Lower lobe of right lung (tissue), 2 donors: ENCODE data around the gene UEVLD. TPM values are rescaled to one million over a fixed set of nuclear protein-coding genes. Genes with fewer than 3 reads are reported as not detected.

Experiments used
- ATAC-seq, 2 donors: fragments of 200-7000 bp; cut with Tn5 transposase; one replicate each; pipeline ENCODE4 v1.9.1; 2020 to 2022; ENCODE audit warnings: mild to moderate bottlenecking in 2 of 2, moderate library complexity in 2 of 2
- DNase-seq: peaks from one replicate; pipeline ENCODE4 v3.0.0-alpha.2; 2020
- H3K27ac ChIP-seq: fragments of 200-600 bp; one replicate; pipeline ENCODE4 v1.8.0; 2022
- H3K27me3 ChIP-seq: fragments of 200-600 bp; one replicate; pipeline ENCODE4 v1.8.0; 2022; ENCODE audit warnings: low read depth
- H3K36me3 ChIP-seq: fragments of 200-600 bp; one replicate; pipeline ENCODE4 v1.8.0; 2022; ENCODE audit warnings: mild to moderate bottlenecking
- H3K4me1 ChIP-seq: fragments of 200-600 bp; one replicate; pipeline ENCODE4 v1.8.0; 2022
- H3K4me3 ChIP-seq: fragments of 200-600 bp; one replicate; pipeline ENCODE4 v1.8.0; 2022; ENCODE audit warnings: mild to moderate bottlenecking
- H3K9me3 ChIP-seq: fragments of 200-600 bp; one replicate; pipeline ENCODE4 v1.8.0; 2022
- intact Hi-C: fragments of 100-400 bp; cut with DNase I; formaldehyde crosslinking; loops from one replicate; pipeline ENCODE4 v1.11.0; 2022
- total RNA-seq: library from RNA; stranded (reverse); fragmentation: NEBNext Ultra II Directional; extraction: Animal tissue kit (Norgen Biotek cat#: 25700); gene quantifications from one replicate; pipeline ENCODE4 v1.2.1, GENCODE V29; 2021
- TF ChIP-seq, protein P1 (sequence below): fragments of 200-600 bp; IDR thresholded peaks from one replicate; pipeline ENCODE4 v1.8.0; 2022; ENCODE audit warnings: antibody characterized with exemption, mild to moderate bottlenecking
- donor health status: DM: no; HTN: yes; CAD: no; lungs with severe emphysema.

UEVLD gene
- total RNA-seq, 1 donor from 2014 or later: 26.8 TPM

DNA sequence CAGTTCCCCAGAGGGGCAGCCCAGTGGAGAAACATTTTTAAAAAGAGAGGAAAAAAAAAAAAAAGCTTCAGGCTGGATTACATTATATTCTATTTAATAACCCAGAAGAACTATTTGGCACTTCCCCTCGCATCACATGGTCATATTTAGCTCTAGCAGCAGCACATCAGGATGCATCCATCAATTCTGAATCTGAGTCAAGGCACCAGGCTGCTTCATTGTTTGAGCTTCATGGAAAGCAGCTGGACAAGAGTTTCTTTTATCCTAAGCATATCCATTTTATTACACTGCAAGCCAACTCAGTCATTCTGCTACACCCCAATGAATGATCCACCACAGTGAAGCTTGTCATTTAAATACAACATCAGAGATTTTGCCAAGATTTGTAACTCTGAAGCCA is 35.6 kb upstream of the UEVLD start:
- DNase-seq: no peak
- intact Hi-C loops: no loop called here
- H3K36me3 ChIP-seq: no peaks in the 10 kb centered on the region

DNA sequence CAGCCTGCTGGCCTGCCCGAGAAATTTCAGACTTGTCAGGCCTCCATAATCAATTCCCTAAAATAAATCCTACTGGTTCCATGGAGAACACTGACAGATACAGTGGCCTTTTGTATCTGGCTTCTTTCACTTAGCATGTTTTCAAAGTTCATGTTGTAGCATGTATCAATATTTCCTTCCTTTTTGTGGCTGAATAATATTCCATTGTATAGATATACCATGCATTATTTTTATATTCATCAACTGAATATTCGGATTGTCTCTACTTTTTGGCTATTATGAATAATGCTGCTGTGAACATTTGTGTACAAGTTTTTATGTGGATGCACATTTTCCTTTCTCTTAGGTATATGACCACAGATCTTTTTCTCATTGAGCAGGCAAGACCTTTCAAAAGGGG is 35.2 kb upstream of the UEVLD start:
- Histone ChIP-seq H3K4me3 (no peak overlapping the region), H3K4me1 (peaks cover 12% of the 10 kb centered on the region), H3K9me3 (no peaks in the 10 kb centered on the region), H3K27ac (no peak overlapping the region), H3K27me3 (no peaks in the 10 kb centered on the region), H3K36me3 (no peaks in the 10 kb centered on the region)
- intact Hi-C loops: no loop called here
- TF ChIP-seq, protein P1, sequence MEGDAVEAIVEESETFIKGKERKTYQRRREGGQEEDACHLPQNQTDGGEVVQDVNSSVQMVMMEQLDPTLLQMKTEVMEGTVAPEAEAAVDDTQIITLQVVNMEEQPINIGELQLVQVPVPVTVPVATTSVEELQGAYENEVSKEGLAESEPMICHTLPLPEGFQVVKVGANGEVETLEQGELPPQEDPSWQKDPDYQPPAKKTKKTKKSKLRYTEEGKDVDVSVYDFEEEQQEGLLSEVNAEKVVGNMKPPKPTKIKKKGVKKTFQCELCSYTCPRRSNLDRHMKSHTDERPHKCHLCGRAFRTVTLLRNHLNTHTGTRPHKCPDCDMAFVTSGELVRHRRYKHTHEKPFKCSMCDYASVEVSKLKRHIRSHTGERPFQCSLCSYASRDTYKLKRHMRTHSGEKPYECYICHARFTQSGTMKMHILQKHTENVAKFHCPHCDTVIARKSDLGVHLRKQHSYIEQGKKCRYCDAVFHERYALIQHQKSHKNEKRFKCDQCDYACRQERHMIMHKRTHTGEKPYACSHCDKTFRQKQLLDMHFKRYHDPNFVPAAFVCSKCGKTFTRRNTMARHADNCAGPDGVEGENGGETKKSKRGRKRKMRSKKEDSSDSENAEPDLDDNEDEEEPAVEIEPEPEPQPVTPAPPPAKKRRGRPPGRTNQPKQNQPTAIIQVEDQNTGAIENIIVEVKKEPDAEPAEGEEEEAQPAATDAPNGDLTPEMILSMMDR: no peak
- ATAC-seq (no peak), DNase-seq (no peak)

More for the DNA sequence above, 35.6 kb upstream of the UEVLD start:
- Histone ChIP-seq H3K27me3 (no peaks in the 10 kb centered on the region), H3K4me3 (no peak overlapping the region), H3K27ac (no peak overlapping the region), H3K4me1 (peaks cover 8% of the 10 kb centered on the region), H3K9me3 (no peaks in the 10 kb centered on the region)
- TF ChIP-seq, protein P1: no peak
- ATAC-seq: no peak

DNA sequence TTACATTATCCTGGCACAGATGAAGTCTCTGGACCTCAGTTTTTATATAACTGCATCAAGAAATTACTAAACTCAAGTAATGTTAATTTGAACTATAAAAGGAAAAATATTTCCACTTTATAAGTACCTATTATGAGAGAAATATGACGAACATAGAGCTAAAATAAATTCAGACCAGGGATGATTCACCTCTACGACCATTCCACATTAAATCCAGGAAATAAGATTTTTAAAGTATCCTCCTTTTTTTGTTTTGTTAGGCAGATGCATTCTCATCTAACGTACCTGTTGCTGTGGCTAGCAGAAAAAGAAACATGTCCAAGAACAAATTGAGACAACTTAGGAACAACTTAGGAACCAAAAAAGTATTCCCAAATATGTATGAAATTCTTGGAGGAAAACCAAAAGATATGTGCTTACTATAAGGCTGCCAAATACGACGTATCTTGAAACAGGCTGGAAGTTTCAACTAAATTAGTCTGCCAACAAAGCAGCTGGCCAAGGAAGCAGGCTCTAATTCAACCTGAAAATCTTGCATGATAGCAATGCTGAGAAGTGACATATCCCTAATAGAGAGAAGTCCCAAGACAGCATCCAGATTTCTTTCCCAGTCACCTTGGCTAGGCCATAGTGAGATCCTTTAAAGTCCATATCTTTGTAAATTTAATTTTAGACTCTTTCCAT is 29.9 kb upstream of the UEVLD start:
- TF ChIP-seq, protein P1: no peak
- Histone ChIP-seq H3K27ac (peak overlapping the region; percentile 22), H3K36me3 (peaks cover 26% of the 10 kb centered on the region), H3K4me1 (peaks cover 17% of the 10 kb centered on the region), H3K9me3 (no peaks in the 10 kb centered on the region), H3K4me3 (no peak overlapping the region), H3K27me3 (no peaks in the 10 kb centered on the region)
- ATAC-seq (peak in 1 of 2 donors; percentile 57), DNase-seq (no peak)
- intact Hi-C loops: no loop called here

DNA sequence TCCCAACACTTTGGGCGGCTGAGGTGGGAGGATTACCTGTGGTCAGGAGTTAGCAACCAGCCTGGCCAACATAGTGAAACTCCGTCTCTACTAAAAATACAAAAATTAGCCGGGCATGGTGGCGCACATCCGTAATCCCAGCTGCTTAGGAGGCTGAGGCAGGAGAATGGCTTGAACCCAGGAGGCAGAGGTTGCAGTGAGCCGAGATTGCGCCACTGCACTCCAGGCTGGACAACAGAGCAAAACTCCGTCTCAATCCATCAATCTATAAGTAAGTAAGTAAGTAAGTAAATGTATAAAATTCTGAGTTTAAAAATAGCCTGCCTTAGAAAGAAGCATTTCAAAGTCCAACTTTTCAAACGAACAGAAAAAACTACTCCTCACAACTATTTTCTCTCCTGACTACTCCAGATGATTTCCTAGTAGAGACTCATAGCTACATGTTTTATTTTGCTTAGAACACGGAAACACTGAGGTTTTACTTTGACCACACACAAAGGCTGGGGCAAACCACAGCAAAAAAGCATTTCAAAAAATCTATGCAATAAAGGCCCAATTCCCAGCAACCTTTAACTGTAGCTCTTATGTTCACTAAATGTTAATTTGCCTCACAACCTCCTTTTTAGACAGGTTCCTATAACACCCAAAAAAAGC is 29.3 kb upstream of the UEVLD start:
- Histone ChIP-seq H3K4me3 (no peak overlapping the region), H3K27me3 (no peaks in the 10 kb centered on the region), H3K27ac (no peak overlapping the region), H3K36me3 (peaks cover 33% of the 10 kb centered on the region), H3K9me3 (no peaks in the 10 kb centered on the region), H3K4me1 (peaks cover 17% of the 10 kb centered on the region)
- intact Hi-C loops: no loop called here
- DNase-seq (no peak), ATAC-seq (no peak)
- TF ChIP-seq, protein P1: no peak

DNA sequence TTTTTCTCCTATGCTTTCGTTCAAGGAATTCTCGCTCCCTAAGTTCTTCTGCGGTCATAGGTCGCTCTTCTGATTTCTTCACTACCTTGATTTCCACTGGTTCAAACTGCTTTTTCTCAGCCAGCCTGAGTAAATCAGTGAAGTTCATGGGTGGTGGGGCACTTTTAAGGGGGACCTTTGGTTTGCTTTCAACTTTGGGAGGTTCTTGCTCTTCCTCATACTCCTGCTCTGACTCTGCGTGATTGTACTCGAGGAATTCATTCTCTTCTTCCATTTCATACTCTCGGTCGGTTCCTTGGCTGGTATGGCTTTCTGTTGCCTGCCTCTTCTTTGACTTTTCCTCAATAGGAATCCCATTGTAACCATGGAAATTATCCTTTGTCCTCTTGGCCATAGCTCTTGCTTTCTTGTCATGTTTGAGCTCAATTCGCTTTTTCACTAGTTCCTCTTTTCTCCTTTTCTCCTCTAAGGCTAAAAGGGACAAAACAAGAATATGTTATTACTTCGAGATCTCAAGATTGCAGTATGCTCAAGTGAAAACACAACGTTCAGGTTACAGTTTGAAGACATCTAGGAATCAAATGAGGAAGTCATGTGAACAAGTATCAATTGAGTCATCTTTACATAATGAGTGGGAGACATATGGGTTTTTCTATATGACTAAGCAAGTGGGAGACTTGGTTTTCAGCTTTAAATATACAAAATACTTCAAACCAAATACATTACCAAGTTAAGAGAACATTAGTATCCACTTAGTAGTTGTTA is 27.3 kb upstream of the UEVLD start:
- TF ChIP-seq, protein P1: no peak
- no peaks in the 10 kb centered on the region for H3K27me3 ChIP-seq
- H3K27ac ChIP-seq: no peak overlapping the region
- peaks cover 17% of the 10 kb centered on the region for H3K4me1 ChIP-seq
- DNase-seq: no peak
- no peak overlapping the region for H3K4me3 ChIP-seq
- intact Hi-C loops: no loop called here
- no peaks in the 10 kb centered on the region for H3K9me3 ChIP-seq
- peaks cover 53% of the 10 kb centered on the region for H3K36me3 ChIP-seq
- ATAC-seq: peak in 1 of 2 donors; percentile 31
